ENCODE results near the gene TEX28. TPM values are rescaled to one million over a fixed set of nuclear protein-coding genes. Genes with fewer than 3 reads are reported as not detected.
"Not testable (repeated sequence)": the region's sequence is repeated elsewhere in the genome, so short reads cannot be mapped to it uniquely, and the experiment has no call there.

TEX28 gene, protein sequence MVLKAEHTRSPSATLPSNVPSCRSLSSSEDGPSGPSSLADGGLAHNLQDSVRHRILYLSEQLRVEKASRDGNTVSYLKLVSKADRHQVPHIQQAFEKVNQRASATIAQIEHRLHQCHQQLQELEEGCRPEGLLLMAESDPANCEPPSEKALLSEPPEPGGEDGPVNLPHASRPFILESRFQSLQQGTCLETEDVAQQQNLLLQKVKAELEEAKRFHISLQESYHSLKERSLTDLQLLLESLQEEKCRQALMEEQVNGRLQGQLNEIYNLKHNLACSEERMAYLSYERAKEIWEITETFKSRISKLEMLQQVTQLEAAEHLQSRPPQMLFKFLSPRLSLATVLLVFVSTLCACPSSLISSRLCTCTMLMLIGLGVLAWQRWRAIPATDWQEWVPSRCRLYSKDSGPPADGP
- not detected for polyA plus RNA-seq (ENCODE audit: insufficient read length in 10 of 10)
- long read RNA-seq, donor 1 = 0 reads
- long read RNA-seq, donor 2 = 0 reads
- long read RNA-seq, donor 3 = 0 reads
- long read RNA-seq, donor 4 = 0 reads
- long read RNA-seq, donor 5 = 0 reads
- long read RNA-seq, donor 6 = 0 reads
- long read RNA-seq, donor 7 = 0 reads
- long read RNA-seq, donor 8 = 0 reads
- long read RNA-seq, donor 9 = 0 reads

DNA sequence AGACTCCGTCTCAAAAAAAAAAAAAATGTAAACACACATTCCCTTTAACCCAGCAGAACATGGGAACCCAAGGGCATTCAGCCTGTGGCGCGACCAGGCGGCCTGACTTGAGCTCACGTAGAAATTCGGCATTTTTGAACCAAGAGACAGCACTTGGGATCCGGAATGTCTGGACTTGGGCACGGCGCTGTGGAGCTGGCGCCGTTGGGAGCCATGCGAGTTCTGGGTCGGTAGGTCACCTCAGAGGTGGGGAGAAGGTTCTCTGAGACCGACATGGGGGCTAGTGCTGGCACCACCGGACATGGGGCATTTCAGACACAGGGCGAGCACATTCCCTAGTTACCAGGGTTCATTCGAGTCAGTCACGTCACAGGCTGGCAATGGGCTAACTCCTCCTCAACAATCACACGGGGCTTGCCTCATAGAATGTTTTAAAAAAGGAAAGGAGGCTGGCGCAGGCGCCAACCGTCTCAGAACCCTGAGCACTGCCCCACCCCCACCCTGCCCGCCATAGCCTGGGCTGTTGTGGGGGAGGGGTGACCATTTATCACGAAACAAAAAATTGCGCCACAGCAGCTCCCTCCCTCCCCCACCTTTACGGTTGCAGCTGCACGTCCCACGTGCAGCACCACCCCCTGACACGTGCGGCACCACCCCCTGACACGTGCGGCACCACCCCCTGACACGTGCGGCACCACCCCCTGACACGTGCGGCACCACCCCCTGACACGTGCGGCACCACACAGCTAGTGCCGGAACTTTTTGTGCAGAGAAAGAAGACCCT lies at the start of gene TEX28:
TEX28 (minus strand) TSS at position 334 of the 784 bp plus-strand sequence. CDS start 3,007 bp downstream, outside the sequence.
- no peak for DNase-seq

DNA sequence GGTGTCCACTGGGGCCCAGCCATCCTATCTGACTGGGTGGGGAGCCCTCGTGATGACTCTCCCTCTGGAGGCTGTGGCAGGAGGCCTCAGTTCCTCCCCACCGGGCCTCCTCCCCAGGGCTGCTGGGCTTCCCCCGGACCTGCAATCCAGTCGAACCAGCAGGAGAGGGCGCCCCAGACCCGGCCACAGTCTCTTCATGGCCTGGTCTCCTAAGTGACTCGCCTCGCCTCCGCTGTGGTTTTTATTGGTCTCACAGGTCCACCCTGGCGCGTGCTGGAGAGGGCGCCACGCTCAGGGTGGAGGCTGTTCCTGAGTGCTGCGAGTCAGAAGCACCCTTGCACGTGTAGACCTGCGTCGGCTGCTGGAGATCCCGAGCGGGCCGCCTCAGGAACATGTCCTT lies 48.7 kb upstream of the TEX28 start:
- DNase-seq = not testable (repeated sequence)

DNA sequence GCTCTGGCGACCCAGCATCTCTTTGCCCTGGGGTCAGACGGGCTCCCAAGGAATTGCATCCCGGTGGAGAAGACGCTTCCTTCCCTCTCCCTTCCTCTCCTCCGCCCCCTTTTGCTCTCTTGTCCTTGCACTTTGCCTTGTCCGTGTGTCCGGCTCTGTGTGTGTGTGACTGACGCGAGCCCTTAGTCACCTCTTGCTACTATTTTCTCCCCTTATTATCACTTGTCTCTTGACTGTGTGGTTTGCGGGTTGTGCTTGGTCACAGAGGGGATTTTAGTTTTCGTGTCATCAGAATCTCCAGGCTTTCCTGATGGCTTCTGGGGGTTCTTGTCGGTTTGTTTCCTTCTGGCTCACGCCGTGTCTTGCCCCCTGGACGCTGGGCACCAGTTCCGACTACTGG lies 48.1 kb upstream of the TEX28 start:
- not testable (repeated sequence) for DNase-seq

DNA sequence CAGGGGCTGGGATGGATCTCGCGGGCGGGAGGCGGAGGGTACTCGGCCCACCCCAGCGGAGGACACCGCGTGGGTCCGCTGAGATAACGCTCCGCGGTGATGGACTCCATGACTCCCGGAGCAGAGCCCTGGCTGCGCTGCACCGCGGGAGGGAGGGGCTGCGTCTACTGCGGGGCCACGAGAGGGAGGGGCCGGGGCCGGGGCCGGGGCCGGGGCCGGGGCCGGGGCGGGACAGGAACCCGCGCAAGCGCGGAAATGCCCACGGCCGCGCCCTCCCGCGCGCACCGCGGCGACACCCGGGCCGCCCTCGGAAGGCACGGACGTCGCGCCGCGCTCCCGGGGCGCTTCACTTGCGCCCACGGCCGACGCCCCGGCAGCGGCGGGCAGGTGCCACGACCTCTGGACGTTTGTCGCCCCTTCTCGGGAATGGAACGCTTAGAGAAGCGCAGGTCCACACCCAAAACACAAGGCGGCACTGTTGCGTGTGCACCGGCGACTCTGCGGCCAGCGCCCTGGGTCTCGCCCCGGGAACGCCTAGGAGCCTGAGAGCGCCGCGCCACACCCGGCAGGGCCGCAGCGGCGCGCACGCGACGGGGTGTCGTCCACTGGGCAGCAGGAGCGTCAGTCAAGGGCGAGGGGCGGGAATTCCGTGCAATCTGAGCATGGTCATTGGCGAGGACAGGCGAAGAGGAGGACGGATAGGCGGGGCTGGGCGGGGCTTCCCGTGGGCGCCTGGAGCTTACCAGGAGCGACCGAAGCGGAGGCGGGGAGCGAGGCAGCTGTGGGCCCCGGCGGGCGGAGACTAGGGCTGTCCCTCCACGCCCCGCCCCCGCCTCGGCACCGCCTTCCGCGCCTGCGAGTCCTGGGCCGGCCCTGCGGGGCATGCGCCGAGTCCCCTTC lies 46.7 kb upstream of the TEX28 start:
- DNase-seq = not testable (repeated sequence)

DNA sequence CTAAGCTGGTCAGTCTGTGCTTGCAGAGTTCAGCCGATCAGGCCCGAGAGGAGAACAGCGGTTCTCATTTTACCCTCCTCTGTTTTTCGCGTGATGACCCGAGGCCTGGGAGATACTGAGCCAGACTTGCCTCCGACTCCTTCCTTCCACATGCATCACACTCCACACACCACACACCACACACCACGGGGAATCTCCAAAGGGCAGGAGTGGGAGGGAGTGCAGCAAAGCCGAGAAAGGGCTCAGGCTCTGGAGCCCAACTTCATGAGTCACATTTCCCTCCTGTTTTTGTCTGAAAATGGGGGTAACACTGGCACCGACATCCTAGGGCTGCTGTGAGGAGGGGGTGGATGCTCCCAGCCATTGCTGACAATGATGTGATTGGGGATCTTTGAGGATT lies 39.6 kb upstream of the TEX28 start:
- no peak for DNase-seq

DNA sequence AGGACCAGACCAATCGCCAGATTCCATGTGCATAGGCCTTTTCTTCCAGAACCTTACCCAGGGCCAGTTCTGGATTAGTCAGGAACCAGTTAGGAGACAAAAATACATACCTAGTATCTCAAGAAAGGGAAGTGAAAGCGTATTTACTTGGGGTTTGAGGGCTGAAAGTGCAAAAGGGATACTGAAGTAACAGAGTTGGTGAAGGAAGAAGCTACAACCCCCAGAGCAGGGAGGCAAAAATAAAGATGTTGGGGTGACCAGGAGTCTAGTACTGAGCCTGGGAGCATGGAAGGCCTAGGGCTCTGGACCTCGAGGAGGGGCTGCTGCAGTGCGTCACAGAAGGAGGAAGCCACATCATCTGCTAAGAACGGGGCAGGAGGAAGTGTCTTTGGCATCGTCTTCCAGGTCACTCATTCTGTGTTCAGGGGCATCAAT lies 38.9 kb upstream of the TEX28 start:
- no peak for DNase-seq

DNA sequence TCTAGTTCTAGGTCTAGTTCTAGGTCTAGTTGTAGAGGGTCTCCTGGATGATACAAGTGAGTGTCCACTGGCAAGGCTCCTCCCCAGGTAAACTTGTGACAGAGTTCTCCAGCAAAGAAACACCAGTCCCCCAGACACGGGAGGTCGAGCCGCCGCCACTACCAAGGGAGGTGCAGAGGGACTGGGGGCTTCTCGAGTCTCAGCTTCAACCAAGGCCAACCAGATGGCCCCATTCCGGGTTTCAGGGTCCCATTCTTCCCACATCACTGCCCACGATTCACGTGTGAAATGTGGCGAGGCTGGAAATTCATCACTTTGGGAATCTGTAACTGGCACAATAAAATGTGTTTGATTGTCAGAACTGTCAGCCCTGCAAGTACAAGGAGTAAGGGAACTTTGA lies 38.2 kb upstream of the TEX28 start:
- no peak for DNase-seq

DNA sequence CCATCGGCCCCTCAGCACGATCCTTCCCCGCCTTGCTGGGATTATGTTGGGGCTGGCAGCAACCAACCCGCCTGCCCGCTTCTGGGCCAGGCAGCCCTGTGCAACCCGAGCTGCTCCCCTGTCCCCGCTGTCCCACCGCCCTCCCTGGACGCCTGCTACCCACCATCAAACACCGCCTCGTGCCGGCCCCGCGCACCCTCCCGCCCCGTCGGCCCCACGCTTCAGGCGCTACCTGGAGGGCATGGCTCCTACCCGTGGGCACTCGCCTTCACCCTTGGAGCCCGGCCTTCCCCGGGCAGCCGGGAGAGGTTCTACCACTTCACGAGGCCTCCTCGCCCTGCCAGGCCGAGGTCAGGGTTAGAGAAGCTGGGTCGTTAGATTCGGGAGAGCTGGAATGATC lies 37.6 kb upstream of the TEX28 start:
- no peak for DNase-seq

DNA sequence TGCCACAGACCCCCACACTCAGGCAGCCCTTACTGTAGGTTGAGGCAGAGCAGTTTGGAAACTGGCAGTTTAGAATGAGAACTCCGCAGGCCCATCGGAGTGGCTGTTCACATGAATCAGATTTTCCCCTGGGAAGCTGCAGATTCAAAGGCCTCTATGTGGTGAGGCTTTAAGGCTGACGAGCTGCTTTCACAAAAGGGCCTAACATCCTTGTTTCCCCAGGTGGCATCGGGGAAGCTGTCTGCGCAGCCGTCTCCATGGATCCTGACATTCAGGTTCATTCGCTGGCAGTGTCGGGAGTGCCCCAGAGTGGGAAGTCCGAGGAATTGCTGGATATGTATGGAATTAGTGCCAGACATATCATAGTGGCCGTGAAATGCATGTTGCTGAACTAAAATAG lies 34.4 kb upstream of the TEX28 start:
- DNase-seq = no peak

DNA sequence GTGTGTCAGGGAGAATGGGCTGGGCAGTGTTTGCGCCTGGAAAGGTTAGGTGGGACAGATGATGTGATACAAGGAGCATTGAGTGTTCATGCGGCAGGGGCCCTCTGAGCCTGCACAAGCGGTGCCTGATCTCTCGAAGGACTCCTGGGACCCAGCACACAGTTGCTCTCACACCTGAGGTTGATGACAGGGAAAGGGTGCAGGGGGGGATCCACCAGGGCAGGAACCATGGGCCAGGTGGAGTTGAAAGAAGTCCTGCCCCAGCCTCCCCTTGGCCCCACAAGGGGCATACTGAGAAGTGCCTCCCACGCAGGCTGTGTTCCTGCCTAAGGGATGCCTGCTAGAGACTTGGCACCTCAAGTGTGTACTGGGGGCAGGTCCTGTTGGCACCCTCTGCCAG lies 33.7 kb upstream of the TEX28 start:
- DNase-seq = no peak

DNA sequence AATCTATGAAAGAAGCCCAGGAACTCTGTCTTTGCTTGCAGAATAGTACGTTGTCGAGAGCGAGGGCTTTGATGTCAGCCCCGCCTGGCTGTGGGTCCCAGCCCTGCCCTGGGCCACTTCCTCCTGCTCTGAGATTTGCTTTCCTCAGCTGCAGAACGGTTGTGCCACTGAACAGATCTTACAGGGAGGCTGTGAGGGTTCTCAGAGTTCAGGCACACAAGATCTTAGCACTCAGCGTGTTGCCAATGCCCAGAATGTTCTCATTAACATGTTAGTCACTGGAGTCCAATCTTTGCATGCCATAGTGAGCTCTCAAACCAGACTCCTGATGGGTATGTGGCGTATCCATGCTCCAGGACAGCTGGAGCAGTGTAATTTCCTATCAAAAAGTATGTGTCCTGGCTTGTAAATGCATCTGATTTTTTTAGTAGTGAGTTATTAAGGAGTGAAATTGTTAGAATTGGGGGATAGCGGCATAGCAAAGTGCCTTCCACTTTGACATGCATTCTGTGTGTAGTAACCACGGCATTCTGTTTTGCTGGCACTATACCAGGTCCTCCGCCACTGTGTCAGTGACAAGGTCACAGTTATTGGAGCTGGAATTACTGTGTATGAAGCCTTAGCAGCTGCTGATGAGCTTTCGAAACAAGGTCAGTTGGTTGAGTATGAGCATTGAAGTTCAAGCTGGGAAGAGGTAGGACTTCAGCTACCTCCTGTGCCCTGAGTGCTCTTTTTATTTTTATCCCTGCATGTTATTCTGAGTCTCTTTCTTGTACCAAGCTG lies 32.3 kb upstream of the TEX28 start:
- no peak for DNase-seq

DNA sequence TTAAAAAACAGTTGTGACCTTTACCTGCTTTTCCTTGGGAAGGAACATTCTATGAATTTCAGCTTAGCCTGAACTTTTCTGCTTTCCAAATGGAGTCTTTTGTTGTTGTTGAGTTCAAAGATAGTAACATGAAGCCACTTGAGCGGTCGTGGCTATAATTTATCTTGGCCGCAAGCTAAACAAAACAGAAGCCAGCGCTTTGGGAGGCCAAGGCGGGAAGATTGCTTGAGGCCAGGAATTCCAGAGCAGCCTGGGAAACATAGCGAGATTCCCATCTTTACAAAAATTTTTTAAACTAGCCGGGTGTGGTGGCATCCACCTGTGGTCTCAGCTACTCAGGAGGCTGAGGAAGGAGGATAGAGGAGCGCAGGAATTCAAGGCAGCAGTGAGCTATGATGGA lies 30.6 kb upstream of the TEX28 start:
- no peak for DNase-seq

DNA sequence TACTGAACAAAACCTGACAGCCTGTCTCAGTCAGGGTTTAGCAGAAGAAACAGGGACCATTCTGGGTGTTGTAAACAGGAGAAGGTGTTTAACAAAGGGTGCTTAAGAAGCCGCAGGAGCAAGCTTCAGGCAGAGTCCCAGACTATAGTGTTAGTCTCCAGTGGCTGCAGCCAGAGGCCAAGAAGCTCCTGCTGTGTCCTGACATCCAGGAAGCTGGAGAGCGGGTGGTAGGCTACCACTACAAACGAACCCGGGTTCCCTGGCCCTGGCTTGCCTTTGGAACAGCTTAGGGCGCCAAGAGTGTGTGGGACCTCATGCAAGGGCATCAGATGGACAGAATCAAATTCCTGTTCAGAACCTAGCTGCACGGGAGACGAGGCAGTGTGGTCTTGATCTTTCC lies 28.6 kb upstream of the TEX28 start:
- no peak for DNase-seq

DNA sequence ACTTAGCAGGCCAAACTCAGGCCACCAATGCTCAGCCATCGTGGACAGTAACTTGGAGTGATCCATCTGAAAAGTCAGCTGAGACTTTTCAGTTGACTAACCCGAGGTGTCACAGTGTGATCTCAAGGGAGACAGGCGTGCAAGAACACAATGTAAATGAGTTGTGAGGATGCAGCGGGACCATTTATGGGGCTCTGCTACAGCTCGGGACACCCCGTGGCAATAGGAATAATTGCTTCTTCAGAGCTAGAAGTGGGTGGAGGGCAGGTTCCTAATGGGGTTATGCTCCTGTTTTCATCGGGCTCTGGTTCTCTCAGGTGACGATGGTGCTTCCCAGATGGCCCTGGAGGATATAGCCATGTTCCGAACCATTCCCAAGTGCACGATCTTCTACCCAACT lies 28.0 kb upstream of the TEX28 start:
- DNase-seq = no peak

DNA sequence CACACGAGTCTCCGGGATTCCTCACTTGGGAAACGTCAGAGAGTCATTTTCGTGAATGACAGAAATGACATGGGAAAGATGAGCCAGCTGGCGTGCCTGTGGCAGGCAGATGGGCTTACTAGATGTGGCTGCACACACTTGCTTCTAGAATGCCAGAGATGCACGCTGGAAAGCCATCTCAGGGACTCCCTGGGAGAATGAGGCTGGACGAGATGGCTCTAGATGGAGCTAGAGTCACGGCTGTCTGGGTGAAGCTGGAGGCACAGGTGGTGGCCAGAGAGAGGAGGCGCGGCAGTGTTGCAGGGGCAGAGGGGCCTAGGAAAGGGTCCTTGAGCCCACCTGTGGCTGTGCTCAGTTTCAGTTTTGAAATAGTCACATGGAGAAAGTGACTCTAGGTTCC lies 26.7 kb upstream of the TEX28 start:
- no peak for DNase-seq

DNA sequence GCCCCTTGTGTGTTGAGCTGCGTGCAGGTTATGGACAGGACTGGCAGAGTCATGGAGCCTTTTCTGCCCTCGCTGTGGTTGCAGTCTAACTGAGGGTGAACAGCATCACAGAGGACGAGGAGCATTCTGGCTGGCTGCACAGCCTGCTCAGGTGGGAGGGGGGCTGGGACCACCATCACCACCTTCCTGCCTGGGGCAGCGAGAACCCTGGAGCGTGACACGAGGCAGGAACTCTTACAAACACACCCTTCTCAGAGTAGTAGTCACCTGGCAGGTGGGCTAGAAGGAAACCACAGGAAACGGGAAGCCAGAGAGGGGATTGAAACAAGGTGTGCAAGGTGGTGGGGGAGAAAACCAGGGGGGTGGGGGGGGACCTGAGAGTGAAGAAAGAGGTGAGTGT lies 26.2 kb upstream of the TEX28 start:
- DNase-seq = no peak

DNA sequence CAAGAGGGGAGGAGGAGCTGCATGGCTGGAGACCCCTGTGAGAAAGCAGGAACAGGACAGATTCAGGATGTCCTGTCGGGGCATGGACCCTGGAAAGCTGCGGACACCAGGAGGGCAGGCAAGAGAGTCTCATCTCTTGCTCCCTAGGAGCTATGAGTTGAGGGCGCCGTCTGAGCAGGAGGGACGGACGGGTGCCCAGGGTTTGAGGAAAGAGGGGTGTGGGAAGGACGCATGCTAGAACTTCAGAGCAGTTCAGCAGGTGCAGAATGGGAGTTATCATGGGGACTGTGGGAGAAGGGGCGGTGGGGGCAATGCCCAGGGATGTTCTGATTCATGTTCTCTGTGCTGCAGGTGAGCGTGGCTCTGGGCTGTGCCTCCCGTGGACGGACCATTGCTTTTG lies 25.5 kb upstream of the TEX28 start:
- no peak for DNase-seq

DNA sequence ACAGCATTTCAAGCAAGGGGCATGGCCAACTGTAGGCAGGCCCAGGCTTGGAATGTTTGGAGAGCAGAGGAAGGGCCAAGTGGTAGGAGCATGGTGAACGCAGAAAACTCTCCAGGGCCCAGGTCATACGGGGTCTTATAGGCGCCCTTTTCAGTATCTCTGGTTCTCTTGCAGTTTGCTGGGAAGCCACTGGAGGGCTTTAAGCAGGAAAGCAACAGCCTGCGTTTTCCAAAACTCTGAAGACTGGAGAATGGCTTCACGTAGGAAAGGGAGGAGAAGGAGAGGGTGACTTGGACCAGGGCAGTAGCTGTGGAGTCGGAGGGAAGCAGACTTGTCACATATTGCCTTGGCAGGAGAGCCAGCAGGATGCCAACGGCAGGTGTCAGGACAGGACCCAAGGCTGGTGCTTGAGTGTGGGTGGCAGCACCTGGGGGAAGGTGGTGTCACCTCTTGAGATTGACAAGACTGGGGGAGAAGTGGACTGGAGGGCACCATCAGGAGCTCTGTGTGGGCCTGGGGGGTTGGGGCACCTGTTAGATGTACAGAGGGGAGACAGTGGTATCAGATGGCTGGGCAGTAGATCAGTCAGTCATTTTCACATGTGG lies 22.6 kb upstream of the TEX28 start:
- DNase-seq = no peak

DNA sequence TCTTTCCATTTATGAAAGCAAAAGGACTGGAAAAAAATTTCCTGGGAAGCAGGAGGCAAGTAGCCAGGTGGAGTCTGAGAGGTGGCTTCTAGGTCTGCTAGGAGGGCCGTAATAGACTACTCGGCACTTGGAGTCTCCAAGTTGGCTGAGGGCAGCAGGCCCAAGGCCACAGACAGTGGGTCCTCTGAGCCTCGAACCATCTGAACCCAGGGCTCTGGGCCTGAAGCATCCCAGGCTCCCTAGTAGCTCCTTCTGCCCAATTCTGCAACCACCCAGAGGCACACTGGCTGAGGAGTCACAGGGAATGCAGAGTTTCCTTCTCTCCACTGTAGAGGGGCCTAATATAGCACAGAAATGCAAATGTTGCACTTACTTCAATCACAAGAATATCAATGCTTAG lies 20.5 kb upstream of the TEX28 start:
- DNase-seq = no peak

DNA sequence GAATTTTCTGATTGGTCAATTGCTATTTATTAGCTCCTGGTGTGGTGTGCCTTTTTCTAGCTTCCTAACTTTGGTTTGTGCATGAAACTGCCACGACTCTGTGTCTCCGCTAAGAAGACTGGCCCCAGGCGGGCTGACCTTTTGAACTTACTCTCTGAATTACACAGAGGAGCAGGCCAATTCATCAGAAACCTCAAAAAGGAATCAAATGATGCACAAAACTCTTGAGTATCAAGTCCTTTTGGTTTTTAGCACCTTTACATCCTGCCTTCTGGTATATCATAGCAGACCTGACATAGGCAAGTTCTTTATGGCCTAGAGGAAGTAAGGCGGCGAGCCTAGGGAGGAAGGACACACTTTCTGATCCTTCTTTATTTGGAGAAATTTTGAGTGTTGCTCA lies 18.2 kb upstream of the TEX28 start:
- no peak for DNase-seq

Measured in muscle of back (tissue), 13 donors.